Smooth muscle cell of the brain vasculature (primary cell): Measurements from ENCODE around the gene TPM4.
"Not testable (repeated sequence)": the region's sequence is repeated elsewhere in the genome, so short reads cannot be mapped to it uniquely, and the experiment has no call there.

Source experiments
- DNase-seq: peaks from one replicate; pipeline ENCODE4 v3.0.0-alpha.2; 2012; ENCODE audit warnings: low read depth, low spot score

TPM4 gene

DNA sequence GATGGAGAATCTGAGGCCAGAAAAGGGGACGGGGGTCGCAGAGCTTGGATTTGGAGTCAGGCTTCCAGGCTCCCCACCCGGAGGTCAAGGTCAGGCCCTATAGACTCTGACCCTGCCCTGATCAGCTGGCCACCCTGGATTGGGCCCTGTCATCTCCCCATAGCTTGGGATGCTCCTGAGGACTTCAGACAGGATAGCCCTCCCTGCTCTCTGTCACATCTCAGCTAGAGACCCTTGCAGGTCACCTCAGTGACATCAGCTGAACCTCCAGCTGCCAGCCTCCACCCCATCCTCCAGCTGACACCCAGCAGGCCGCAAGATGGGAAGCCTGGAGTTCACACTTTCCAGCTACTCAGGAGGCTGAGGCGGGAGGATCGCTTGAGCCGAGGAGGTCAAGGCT lies 2.8 kb upstream of the TPM4 start:
- DNase-seq = no peak

DNA sequence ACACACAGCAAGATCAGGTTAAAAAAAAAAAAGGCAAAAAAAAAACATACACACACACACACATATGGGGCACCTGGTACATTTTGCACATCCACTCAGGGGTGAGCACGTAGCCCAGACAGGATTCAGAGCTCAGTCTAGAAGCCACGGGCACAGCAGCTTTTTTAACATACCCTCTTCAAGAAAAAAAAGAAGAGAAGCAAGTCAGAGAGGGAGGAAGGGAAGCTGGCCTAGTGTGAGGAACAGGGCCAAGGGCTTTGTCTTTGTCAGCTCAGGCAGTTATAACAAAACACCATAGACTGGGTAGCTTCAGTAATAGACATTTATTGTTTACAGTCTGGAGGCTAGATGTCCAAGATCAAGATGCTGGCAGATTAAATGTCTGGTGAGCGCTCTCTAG lies 2.3 kb upstream of the TPM4 start:
- DNase-seq = no peak

DNA sequence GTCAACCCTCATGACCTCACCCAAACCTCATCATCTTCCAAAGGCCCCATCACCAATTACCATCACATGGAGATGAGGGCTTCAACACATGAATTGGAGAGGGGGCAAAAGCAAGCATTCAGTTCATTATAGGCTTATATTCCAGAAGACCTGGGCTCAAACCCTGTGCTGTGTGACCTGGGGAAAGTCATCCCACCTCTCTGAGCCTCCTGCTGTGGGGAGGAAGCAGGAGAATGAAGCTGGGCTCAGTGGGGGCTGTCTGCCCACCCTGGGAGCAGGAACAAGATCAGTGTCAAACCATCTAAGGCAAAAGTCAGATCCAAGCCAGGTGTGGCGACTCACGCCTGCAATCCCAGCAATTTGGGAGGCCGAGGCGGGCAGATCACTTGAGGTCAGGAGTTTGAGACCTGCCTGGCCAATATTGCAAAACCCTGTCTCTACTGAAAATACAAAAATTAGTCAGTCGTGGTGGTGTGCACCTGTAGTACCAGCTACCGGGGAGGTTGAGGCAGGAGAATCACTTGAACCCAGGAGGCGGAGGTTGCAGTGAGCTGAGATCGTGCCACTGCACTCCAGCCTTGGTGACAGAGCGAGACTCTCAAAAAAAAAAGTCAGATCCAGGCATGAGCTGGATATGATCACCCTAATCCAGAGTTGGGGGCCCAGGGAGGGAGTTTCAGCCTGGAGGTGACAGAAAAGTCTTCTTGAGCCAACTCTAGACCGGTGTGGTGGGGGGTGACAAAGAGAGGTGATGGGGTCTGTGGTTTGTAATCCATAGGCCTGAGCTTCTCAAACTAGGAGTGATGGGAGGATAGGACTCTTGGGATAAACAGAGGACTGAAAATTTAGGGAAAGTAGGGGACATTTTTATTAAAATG lies 1.6 kb upstream of the TPM4 start:
- no peak for DNase-seq

DNA sequence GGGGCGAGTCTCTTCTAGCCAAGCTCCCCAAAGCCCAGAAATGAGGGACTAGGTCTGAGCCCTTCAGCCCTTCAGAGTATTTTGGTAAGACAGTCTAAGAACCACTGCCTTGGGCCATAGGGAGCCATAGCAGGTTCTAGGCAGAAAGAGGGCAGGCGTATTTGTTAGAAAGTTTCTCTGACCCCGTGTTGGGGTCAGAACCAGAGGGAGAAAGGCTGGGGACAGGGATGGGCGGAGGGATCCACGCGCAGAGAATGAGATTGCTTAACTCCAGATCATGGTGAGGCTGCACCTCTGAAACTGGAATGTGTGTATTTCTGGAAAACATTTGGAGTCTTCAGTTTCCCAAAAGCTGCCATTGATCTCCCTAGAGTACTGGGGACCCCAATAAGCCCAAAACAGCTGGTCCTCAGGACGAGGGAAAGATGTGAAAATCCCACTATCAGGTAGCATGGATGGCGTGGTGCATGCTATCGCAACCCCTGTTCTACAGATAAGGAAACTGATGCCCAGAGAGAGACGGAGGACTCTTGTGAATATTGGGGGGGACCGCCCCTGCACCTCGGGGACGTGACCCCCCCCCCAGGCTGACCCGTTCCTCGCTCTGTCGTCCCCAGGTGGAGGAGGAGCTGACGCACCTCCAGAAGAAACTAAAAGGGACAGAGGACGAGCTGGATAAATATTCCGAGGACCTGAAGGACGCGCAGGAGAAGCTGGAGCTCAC lies 703 bp upstream of the TPM4 start:
- no peak for DNase-seq

DNA sequence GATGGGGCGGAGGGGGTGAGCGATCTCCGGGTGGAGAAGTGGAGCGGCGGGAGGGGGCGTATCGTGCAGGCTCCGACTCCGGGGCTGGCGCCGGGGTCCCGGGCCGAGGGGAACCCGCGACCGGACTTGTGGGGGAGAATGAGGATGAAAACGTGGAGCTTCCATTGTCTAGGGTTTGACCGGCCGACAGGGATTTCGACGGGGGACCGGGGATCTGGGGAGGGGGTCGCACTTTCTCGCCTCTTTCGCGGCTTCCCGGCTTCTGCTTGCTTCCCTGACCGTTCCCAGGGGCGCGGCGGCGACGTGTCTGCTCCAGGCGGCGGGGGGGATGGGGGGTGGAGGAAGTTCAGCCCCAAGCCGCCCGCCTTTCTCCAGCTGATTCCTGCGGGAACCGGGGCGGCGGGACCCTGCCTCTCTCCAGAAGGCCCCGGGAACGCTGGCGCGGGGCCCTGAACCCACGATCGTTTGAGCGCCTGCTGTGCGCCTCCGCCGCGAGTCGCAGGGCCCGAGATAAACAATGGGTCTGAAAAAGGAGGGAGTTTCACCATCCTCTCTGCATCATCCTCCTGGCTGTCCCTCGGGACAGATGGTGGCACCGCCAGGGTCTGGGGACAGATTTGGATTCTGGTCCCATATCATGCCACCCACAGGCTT lies 790 bp downstream of the TPM4 start:
- no peak for DNase-seq

DNA sequence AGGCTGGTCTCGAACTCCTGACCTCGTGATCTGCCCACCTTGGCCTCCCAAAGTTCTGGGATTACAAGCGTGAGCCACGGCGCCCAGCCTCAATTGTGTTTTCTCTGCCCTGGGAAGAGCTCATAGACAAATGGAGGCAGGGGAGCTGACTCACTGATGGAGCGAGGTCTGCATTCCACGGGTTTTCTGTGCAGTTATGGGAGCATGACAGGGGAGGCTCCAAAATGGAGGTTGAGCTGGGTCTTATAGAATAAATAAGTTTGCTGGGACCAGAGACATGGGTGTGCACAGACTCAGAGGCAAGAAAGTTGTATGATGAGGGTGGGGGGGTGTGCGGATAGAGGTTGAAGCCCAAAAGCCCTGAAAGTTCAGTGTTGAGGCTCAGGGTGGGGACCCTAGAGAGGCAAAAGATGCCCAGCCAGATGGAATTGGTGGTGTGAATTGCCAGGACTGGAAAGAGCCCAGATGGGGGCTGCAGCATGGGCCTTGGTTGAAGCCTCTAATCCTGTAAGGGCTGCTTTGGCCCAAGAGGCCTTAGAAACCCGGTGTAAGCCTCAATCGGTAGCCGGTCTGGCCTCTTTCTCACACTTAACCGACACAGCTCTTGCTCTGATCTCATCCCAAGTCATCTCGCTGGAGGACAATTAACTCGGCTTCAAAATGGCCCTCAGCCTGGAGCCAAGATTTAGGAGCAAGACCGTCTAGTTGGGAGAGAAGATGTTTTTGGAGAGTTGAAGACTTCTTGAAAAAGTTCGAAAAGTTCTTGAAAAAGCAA lies 1.9 kb downstream of the TPM4 start:
- DNase-seq = no peak

DNA sequence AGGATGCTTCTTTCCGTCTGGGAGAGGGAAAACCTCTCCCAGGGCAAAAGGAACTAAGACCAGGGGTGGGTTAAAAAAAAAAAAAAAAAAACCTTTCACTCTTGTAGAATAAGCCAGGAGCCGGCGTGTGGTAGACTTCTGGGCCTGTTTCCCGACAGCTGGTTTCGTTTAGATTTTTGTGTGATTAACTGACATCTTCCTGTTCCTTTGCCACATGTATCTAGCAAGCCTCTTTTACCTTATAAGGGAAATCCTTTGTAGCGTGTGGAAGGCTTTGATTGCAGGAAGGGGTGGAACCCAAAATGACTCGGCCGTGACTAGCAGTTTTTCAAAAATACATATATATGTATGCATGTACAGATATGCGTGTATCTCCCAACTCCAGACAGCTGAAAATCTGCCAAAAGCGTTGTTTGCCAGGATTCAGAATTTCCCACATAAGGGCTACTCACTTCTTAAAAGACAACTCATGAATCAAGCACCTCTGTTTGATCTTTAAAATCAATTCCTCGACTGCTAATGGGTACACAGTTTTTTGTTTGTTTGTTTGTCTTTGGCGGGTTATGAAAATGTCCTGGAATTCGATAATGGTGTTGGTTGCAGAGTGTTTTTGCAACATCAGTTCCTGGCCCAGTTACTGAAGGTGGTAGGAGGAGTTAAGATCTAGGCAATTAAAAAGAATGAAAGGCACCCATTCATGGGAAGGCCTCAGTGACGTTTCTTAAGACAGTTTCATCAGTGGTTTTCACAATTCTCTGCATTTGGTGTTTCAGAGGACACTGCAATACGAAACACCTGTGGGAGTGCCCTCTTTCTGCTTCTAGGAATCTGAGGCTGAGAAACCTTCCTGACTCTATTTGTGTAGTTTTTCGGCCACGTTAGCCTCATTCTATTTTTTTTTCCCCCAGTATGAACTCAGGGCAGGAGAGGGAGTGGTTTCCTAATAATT lies 2.7 kb downstream of the TPM4 start:
- DNase-seq = peak; percentile 80

DNA sequence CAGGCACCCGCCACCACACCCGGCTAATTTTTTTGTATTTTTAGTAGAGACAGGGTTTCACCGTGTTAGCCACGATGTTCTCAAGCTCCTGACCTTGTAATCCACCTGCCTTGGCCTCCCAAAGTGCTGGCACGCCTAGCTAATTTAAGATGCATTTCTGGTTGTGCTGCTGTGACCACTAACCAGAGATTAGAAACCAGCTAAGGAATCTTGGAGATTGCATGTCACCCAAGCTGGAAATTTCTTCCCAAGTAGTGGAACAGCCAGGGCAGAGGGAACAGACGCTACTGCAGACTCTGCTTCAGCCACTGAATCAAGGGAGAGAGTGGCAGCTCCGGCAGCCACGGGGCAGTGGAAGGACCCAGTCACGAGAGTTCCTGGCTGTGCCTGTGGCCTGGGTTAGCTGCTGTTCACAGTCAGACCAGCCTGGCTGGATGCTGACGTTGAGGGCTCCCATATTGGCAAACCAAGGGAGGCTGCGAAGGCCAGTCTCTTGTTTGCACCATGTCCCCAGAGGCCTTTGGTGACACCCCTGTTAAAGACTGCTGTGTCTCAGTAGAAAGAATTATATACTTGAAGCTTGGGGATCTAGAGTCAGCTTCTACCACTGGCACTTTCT lies 7.9 kb downstream of the TPM4 start:
- no peak for DNase-seq

DNA sequence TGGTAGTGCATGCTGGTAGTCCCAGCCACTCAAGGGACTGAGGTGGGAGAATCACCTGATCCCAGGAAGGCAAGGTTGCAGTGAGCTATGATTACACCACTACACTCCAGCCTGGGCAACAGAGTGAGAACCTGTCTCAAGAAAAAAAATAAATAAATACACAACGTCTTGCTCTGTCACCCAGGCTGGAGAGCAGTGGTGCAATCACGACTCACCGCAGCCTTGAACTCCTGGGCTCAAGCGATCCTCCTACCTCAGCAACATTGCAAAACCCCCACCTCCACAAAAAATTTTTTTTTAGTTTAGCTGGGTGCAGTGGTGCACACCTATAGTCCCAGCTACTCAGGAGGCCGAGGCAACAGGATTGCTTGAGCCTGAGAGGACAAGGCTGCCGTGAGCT lies 8.8 kb downstream of the TPM4 start:
- DNase-seq = no peak

DNA sequence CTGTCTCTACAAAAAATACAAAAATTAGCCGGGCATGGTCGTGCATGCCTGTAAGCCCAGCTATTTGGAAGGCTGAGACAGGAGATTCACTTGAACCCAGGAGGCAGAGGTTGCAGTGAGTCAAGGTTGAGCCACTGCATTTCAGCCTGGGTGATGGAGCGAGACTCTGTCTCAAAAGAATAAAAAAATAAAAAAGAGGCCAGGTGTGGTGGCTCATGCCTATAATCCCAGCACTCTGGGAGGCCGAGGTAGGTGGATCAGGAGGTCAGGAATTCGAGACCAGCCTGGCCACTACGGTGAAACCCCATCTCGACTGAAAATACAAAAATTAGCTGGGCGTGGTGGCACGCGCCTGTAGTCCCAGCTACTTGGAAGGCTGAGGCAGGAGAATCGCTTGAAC lies 11.1 kb downstream of the TPM4 start:
- DNase-seq = not testable (repeated sequence)

DNA sequence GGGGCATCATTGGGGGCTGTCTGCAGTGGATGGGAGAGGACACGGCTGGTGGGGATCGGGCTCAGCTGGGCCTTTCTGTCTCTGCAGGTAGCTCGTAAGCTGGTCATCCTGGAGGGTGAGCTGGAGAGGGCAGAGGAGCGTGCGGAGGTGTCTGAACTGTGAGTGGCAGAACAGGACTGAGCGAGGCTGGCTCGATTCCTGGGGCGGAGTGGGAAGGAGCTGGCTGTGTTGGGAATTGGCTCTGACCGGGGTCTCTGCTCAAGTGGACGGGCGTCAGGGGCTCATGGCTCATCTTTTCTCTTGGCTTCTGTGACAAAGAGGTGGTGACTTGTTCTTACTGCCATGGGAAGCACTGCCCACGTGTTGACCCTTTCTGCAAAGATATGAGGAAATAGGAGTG lies 11.6 kb downstream of the TPM4 start:
- no peak for DNase-seq

DNA sequence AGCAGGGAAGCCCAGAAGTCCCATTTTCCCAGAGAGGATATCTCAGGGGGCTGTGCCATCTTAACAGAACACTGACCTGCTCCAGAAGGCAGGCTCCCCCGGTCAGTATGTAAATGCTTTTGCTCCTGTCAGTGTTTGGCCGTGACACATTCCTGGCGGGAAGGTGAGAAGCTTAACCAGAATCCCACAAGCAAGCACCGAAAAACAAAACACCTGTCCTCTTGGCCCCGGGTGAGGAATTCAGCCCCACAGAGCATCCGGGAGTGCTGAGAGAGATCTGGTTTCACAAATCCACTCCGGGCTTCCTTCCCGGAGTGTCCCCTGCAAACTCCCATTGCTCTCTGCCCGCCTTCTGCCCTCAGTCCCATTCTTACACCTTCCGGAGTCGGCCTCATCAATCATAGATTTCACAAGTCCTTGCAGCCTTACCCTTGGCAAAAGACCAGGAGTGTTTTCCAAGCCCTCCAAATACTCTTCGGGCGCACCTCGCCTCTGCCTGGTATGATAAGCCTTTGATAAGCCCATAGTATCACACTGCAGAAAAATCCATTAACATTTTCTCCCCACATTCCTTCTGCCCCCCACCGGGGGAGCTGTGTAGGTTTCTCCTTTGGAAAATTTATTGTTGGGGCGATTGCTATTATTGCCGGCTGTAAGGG lies 12.2 kb downstream of the TPM4 start:
- no peak for DNase-seq

DNA sequence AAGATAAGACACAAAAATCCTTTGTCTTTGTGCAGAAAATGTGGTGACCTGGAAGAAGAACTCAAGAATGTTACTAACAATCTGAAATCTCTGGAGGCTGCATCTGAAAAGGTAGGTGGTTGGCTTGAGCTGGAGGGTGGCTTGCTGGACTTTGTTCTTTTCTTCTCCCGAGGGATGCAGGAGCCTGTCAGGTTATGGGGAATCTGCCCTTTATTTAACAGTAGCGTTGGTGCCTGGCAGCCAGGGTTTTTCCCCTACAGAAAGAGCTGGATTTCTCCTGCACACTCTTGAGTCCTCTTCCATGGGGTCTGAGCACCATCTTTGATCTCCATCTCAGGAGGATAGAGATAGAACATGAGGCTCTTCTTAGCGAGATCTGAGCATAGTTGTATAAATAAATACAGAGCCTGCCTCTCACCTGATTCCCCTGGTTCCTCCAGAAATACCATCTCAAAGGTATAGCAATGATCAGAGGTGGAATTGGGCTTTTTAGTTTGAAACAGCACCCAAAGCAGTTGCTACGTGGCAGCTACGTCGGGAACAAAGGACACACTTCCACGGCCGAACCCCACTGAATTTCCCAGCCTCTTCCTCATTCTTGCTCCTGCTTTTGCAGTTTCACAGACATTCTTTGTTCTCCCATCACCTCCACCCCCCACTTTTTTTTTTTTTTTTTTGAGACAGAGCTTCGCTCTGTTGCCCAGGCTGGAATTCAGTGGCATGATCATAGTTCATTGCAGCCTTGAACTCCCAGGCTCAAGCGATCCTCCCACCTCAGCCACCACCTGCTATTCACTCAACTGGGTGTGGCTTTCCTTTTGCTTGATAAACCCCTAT lies 12.9 kb downstream of the TPM4 start:
- no peak for DNase-seq

DNA sequence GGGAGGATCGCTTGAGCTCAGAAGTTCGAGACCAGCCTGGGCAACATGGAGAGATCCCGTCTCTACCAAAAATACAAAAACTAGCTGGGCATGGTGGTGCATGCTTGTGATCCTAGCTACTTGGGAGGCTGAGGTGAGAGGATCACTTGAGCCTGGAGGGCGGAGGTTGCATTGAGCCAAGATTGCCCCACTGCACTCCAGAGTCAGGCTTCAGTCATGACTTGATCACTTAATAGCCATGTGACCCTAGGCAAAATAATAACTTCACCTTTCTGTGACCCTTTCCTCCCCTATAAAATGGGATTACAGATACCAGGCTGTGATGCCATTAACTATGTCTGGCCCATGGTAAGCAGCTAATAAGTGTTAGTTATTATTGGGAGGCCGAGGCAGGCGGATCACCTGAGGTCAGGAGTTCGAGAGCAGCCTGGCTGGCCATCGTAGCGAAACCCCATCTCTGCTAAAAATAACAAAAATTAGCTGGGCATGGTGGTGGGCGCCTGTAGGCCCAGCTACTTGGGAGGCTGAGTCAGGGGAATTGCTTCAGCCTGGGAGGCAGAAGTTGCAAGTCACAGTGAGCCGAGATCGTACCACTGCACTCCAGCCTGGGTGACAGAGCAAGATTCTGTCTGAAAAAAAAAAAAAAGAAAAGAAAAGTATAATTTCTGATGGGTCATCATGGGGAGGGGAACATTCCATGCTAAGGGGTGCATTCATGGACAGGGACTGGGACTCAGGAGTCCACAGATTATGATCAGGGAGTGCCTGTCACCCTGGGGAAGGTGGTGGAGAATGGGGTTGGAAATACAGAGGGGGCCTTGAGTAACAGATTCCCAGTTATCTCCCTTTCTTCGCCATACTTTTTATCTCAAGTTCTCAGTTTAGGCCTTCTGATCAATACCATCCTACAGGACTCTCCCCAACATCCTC lies 15.5 kb downstream of the TPM4 start:
- no peak for DNase-seq

DNA sequence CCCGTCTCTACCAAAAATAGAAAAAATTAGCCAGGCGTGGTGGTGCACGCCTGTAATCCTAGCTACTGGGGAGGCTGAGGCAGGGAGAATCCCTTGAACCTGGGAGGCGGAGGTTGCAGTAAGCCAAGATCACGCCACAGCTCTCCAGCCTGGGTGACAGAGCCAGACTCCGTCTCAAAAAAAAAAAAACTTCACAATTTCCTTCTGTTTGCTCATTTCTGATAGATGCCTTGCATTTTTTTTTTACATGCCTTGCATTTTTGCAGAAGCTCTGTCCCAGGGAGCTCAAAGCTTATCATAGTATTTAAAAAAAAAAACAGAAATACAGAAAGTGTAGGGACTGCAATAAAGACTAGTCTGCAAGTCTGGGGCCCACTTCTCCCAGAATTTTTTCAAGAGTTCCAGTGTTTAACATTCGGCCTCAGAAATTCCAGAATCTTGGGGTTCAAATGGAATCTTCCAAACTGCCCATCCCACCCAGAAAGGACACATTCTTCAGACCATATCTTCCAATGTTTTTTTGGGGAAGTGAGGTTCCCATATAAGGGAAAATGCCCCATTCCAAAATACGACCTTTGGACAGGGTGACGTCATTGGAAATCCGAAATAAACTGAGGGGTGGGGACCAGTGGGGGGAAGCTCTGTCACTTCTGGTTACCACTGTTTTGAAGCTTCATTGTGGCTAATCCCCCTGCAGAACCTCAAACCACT lies 18.2 kb downstream of the TPM4 start:
- DNase-seq = no peak

DNA sequence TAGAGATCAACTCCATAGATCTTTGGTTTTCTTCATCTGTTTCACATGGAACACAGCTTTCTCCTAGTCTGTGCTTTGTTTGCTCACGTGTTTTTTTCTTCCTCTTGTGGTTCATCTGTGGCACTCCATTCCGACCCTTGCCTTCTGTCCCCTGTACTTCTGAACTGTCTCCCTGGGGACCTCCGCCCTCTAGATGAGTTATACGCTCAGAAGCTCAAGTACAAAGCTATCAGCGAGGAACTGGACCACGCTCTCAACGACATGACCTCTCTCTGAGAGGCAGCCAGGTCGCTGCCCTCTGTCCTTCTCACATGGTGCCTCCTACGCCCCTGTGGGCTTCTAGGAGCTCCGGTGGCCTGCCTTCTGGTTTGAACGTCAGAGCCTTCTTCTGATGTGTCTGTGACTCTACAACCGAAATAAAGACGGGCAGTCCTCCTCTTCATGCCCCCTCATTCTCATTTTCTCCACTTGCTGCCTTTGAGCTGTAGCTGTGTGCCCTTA lies 18.8 kb downstream of the TPM4 start:
- DNase-seq = no peak
